ENCODE results near the gene SFI1.

SFI1 gene

DNA sequence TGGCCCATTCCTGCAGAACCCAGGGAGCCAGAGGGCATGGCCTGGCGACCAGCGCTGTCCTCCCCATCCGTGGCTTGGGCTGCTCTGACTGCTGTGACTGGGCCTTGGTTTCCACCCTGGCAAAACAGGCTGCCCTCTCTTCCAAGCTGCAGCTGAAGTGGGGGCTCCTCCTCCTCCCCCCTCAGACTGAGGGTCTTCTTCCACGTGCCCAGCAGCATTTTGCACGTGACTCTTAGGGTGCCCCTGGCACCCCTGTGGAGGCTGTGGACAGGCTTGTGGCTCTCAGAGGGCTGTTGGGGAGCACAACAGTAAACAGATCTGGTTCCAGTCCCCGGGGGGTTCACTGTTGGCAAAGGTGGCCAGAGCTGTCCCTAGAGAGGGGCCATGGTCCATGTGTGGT, 114.3 kb downstream of the SFI1 start:
- TF ChIP-seq, protein P1, sequence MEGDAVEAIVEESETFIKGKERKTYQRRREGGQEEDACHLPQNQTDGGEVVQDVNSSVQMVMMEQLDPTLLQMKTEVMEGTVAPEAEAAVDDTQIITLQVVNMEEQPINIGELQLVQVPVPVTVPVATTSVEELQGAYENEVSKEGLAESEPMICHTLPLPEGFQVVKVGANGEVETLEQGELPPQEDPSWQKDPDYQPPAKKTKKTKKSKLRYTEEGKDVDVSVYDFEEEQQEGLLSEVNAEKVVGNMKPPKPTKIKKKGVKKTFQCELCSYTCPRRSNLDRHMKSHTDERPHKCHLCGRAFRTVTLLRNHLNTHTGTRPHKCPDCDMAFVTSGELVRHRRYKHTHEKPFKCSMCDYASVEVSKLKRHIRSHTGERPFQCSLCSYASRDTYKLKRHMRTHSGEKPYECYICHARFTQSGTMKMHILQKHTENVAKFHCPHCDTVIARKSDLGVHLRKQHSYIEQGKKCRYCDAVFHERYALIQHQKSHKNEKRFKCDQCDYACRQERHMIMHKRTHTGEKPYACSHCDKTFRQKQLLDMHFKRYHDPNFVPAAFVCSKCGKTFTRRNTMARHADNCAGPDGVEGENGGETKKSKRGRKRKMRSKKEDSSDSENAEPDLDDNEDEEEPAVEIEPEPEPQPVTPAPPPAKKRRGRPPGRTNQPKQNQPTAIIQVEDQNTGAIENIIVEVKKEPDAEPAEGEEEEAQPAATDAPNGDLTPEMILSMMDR (IDR thresholded peaks at IDR 0.05): no peak

DNA sequence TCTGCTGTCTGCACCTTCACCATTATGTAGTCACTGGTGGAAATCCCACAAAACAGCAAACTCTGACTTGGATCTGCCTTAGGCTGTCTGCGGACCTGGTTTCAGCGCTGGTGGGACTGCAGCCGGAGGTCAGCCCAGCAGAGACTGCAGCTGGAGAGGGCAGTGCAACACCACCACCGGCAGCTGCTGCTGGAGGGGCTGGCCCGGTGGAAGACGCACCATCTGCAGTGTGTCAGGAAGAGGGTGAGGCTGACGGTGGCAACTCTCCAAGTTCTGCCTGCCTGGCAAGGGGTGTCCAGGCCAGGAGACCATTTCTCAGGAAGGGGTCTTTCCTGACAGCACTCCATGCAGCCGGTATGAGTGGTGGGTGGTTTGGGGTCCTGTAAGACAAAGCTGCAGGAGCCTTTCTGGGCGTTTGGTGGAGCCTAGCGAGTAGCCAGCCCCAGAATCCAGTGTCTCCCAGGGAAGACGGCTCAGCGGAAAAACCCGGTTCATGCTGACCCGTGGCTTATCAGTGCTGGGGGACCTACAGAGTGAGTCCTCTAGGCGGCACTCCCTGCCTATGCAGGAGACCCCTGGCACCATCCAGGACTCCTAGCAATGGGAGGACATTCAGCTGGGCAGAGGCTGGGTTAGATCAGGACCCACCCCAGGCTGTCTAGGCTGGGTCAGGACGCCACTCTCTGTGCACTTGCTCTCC, 114.9 kb downstream of the SFI1 start:
- TF ChIP-seq, protein P1 (IDR thresholded peaks at IDR 0.05): no peak

DNA sequence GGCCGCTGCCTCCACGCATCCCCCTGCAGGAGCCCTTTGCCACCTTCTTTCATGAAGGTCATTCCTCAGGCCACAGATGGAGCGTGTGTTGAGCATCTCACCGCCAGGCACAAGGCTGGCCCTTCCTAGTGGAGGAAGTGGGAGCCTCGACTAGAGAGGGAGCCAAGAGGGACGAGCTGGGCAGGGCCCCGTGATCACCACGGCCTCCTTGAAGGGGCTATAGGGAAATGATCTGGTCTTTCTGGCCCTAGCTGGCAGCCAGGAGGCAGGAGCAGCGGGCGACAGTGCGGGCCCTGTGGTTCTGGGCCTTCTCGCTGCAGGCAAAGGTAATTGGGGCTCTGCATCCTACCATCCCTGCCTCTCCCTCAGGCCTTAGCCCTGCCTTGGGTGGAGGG, 116.6 kb downstream of the SFI1 start:
- TF ChIP-seq, protein P1 (IDR thresholded peaks at IDR 0.05): no peak

DNA sequence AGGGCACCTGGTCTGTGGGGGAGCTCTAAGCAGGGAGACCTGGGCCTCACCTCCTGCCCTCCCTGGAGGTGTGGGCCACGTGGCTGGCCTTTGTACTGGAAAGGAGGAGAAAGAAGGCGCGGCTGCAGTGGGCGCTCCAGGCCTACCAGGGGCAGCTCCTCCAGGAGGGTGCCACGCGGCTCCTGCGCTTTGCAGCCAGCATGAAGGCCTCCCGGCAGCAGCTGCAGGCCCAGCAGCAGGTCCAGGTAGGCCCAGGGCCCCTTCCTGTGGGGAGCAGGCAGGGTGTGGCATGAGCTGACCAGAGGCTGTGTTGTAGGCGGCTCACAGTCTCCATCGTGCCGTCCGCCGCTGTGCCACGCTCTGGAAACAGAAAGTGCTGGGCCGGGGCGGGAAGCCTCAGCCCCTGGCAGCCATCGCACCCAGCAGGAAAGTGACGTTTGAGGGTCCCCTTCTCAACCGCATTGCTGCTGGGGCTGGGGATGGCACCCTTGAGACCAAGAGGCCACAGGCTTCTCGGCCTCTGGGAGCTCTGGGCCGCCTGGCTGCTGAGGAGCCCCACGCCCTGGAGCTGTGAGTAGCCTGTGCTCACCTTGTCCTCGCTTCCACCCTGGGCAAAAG, 117.1 kb downstream of the SFI1 start:
- TF ChIP-seq, protein P1 (IDR thresholded peaks at IDR 0.05): no peak

DNA sequence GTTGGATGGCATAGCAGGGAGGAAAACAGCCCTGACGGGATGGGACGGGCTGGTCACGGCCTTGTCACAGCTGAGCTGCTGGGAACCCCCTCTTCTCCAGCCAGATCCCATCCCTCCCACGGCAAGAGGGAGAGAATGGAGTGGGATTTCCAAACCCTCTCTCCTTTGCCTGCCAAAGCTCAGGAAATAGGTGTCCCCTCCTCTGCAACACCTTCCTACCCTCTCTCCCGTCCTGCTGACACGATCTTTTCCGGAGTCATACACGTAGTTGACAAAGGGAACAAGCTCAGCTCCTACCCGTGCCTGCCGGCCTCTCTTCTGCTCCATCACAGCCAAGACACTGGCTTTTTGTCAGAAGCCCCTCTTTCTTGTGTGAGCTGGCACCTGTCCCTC, 117.6 kb downstream of the SFI1 start:
- TF ChIP-seq, protein P1 (IDR thresholded peaks at IDR 0.05): no peak

DNA sequence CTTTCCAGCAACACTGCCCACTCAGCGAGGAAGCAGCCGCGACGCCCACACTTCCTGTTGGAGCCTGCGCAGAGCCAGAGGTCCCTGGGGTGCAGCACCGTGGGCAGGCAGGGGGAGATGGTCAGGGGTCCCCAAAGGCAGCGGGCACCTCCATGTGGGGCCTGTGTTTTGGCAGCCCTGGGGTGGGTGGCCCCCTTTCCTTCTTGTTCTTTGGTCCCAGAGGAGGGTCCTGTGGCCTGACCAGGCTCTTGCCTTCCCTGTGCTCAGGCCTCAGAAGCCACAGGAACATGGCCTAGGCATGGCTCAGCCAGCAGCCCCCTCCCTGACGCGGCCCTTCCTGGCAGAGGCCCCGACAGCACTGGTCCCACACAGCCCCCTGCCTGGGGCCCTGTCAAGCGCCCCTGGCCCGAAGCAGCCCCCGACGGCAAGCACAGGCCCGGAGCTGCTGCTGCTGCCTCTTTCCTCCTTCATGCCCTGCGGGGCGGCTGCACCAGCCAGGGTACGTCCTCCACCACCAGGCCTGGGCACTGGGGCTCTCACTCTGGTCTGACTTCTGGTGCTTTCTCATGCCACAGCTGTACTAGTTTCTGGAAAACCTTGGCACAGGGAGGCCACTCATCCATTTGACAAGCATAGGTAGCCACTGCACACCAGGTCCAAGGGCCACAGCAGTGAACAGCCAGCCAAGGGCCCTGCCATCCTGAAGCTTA, 118.6 kb downstream of the SFI1 start:
- TF ChIP-seq, protein P1 (IDR thresholded peaks at IDR 0.05): no peak

DNA sequence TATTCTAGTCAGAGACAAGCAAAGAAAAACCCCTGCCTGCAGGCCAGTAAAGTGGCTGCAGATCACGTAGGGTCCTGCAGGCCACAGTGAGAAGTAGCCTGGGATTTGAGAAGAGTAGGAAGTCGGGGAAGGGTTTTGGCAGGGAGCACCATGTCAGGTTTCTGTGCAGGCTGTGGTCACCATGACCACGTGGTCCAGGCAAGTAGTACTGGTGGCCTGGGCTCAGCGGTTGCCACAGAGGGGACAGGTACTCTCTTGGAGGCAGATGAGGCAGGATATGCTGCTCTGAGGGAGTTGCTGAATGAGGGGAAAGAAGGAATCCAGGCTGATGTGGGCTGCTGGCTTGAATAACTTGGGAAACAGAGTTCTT, 119.1 kb downstream of the SFI1 start:
- TF ChIP-seq, protein P1 (IDR thresholded peaks at IDR 0.05): no peak

All from LNCAP (cell line).